HG03457 (cell line): ENCODE measurements around the gene PBX4.
"Not testable (repeated sequence)": the region's sequence is repeated elsewhere in the genome, so short reads cannot be mapped to it uniquely, and the experiment has no call there.

Experiments
- ATAC-seq: cut with Tn5 transposase; IDR thresholded peaks from one replicate; pipeline ENCODE4 v1.9.1; 2021; ENCODE audit warnings: moderate number of reproducible peaks; ENCODE audit not compliant: unreplicated experiment

PBX4 gene

GRCh38 chr19:19627621-19628500 is 9.4 kb upstream of the PBX4 start, which contains the start of gene LPAR2:
LPAR2 (minus strand) TSS chr19:19628220; CDS start chr19:19627275, 945 bp downstream.
- ATAC-seq: no peak

DNA sequence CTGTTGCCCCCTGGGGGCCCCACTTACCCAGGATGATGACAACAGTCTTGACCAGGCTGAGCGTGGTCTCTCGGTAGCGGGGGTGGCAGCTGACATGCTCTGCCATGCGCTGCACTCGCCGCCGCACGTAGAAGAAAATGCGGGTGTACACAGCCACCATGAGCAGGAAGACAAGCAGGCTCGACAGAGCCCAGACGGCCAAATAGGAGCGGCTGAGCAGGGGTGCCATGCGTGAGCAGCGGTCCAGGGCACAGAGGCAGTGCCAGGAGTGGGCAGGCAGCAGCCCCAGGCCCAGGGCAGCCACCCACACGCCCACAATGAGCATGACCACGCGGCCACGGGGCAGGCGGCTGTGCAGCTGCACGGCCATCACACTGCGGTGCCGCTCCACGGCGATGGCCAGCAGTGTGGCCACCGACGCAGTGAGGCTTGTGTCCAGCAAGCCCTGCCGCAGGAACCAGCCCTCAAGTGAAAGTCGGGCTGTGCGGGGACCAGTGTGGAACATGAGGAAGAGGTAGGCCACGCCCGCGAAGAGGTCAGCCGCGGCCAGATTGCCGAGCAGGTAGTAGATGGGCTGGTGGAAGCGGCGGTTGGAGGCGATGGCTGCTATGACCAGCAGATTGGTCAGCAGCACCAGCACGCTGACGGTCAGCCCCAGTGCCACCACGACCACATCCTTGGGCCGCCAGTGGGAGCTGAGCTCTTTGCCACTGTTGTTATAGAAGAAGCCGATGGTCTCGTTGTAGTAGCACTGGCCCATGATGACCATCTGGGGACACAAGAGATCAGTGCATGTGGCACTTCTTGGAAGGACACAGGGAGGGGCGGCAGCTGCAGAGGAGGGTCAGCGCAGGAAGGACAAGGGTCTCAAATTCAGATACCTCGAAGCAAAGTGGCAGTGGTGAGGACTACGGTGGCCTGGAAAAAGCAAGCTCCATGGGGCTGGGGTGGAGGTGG is 8.3 kb upstream of the PBX4 start:
- no peak for ATAC-seq

GRCh38 chr19:19624032-19624570 is 5.6 kb upstream of the PBX4 start:
- no peak for ATAC-seq

GRCh38 chr19:19623383-19623782 is 4.9 kb upstream of the PBX4 start:
- ATAC-seq: no peak

GRCh38 chr19:19619849-19620210 is 1.3 kb upstream of the PBX4 start:
- ATAC-seq: no peak

GRCh38 chr19:19619181-19619848 is 828 bp upstream of the PBX4 start:
- ATAC-seq: no peak

DNA sequence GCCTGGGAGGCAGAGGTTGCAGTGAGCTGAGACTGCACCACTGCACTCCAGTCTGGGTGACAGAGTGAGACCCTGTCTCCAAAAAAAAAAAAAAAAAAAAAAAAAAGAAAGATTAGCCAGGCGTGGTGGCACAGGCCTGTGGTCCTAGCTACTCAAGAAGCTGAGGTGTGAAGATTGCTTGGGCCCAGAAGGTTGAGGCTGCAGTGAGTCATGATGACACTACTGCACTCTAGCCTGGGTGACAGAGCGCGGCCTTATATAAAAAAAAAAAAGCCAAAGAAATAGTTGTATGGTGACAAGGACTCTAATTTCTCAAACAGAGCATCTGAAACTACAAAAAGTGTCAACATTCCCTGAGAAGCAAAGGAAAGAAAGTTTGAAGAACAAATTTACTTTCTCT is 3.4 kb downstream of the PBX4 start:
- no peak for ATAC-seq

- no peak for ATAC-seq
Measured at GRCh38 chr19:19613506-19613905, 5.0 kb downstream of the PBX4 start.

- no peak for ATAC-seq
Measured at GRCh38 chr19:19610376-19611202, 7.9 kb downstream of the PBX4 start.

DNA sequence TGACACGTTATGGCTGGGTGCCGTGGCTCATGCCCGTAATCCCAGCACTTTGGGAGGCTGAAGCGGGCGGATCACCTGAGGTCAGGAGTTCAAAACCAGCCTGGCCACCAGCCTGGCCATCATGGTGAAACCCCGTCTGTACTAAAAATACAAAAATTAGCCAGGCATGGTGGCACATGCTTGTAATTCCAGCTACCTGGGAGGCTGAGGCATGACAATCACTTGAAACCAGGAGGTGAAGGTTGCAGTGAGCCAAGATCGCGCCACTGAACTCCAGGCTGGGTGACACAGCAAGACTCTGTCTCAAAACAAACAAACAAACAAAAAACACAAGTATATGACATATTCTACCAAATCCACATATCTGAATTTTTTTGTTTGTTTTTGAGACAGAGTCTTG is 11.8 kb downstream of the PBX4 start:
- ATAC-seq: not testable (repeated sequence)

DNA sequence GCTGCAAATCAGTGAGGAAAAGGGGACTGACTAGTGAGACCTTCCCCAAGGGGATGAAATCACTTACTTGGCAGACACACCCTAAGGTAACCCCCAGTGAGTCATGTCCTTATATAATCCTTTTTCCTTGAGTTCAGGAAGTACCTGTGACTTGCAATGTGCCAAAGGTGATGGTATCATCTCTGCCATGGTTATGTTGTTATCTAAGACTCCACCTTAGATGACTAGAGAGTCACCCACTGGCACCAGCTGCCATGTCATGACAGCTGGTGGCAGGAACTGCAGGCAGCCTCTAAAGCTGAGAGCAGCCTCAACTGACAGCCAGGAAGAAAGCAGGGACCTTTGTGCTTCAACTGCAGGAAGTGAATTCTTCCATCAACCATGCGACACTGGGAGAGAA is 12.5 kb downstream of the PBX4 start:
- no peak for ATAC-seq

- no peak for ATAC-seq
Measured at GRCh38 chr19:19602713-19603324, 15.7 kb downstream of the PBX4 start.

- ATAC-seq: no peak
Measured at GRCh38 chr19:19602136-19602712, 16.3 kb downstream of the PBX4 start.

- ATAC-seq: no peak
Measured at GRCh38 chr19:19600793-19601330, 17.6 kb downstream of the PBX4 start.

DNA sequence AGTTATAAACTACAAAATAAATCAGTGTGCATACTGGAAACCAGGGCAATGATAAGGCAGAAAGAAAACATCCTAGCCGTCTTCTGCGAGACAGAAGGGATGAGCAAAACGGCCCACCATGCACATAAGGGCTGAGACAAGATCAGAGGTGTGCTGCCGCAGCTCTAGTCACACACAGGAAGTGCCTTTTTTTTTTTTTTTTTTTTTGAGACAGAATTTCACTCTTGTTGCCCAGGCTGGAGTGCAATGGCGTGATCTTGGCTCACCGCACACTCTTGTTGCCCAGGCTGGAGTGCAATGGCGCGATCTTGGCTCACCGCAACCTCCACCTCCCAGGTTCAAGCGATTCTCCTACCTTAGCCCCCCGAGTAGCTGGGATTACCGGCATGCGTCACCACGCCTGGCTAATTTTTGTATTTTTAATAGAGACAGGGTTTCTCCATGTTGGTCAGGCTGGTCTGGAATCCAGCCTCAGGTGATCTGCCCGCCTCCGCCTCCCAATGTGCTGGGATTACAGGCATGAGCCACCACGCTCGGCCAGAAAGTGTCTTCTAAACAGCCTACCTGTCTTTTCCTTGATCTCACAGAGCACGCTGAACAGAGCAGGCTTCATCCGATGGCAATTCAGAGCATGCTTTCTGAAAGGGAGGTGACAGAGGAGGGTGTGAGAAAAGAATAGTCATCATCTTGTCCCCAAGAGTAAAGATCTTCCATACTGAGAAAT is 19.6 kb downstream of the PBX4 start:
- ATAC-seq: not testable (repeated sequence)

GRCh38 chr19:19597809-19598306 is 20.6 kb downstream of the PBX4 start:
- ATAC-seq: peak; percentile 67

DNA sequence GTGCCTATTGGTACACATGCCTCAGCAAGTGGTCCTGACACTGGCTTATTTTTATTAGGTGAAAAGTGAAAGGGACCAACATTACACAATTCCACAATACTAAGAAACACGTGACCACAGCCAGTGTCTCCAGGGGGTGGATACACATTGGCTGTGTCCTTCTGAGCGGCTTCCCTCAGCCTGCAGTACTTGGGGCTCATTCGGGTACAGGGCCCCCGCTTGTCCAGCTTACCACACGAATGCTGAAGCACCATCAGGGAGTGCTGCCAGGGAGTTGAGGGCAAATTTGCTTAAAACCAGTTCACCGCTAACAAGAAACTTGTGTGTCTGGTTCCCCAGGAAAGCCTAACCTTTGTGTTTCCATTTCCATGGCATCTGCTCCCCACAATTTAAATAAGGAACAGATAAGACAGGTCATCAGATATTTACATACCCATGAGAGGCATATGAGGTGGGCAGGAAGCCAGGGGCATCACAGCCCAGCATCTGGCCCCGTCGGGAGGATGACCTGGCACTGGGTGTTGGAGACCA is 23.3 kb downstream of the PBX4 start:
- ATAC-seq: no peak

GRCh38 chr19:19594381-19594780 is 24.1 kb downstream of the PBX4 start:
- ATAC-seq: no peak
